ENCODE measurements around the gene FAM184A.
"Not testable (repeated sequence)": the region's sequence is repeated elsewhere in the genome, so short reads cannot be mapped to it uniquely, and the experiment has no call there.

FAM184A gene

DNA sequence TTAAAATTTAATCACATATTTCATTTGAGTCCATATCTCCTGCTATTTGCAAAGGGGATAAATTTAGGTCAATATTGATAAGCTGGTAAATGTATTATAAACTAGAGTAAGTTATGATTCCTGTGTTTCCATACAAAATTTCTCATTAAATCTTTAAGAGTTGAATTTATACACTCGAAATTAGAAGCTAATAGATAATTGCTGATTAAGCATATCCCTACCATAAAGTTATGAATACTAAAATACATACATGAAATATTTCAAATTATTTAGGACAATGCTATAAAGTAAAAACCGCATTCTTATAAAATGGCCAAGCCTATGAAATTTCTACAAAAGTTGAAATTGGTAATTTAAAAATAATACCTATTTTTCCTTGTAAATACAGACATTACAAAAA is 71.5 kb downstream of the FAM184A start:
- no peak for DNase-seq

DNA sequence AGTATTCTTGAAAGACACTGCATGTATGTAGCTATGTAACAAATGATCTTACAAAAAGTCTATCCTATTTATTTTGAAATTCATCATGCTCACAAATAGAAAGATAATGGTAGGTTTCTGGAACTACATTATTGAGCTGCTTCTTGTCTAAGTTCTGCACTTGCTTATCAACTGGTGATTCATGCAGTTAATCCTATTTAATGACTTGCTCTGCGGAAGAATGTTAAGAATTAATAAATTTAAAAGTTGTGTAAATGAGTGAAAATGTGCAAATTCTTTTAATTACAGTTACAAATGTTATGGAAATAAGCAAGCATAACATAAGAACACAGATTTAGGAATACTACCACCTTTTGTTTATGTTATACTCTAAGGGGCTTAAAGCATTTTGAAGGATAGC is 76.4 kb downstream of the FAM184A start:
- DNase-seq: no peak

GRCh38 chr6:118999494-119000040 is 78.9 kb downstream of the FAM184A start:
- no peak for DNase-seq

DNA sequence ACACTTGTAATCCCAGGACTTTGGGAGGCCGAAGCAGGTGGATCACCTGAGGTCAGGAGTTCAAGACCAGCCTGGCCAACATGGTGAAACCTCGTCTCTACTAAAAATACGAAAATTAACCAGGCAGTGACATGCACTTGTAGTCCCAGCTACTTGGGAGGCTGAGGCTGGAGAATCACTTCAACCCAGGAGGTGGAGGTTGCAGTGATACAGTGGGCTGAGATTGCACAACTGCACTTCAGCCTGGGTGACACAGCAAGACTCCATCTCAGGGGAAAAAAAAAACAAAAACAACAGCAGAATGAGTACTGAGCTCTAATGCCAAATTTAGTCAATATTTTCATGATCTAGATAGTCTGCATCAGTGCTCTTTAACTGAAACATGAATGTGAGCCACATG is 81.0 kb downstream of the FAM184A start:
- not testable (repeated sequence) for DNase-seq

DNA sequence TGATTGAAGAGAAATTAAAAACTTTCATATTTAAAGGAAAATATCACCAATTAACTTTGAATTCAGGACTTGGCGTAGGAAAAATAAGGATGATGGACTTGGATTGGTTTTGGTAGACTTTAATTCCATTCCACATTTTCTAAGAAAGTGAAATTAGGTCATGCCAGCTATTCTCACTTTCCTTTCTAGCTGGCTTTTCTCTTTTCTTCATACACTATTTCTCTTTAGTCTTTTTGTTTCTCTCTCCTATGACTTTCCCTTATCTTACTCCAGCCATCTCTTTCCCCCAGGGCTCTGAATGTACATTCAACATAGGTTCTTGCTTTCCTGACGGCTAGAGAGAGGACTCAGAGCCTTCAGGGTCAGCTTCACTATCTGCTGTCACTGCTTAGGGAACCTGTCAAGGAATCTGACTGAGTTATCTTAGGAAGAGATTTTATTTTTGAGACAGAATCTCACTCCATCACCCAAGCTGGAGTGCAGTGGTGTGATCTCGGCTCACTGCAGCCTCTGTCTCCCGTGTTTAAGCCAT is 82.1 kb downstream of the FAM184A start:
- no peak for DNase-seq

GRCh38 chr6:118993803-118994251 is 84.6 kb downstream of the FAM184A start:
- DNase-seq: no peak

DNA sequence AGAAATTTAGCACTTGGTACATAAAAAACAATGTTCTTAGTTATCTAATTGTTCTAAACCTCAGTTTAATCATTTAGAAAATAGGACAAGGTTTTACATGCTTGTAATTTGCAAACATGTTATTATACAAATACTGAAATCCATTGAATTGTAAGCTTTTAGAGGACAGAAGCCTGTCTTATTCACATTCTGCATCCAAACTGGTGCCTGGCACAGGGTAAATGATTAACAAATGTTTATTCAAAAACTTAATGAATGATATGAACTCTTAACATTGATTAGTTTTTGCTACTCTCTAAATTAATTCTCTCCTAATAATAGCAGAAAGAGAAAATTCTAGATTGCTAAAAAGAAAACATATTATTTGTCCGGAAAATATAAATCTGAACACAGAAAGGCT is 85.1 kb downstream of the FAM184A start:
- no peak for DNase-seq

DNA sequence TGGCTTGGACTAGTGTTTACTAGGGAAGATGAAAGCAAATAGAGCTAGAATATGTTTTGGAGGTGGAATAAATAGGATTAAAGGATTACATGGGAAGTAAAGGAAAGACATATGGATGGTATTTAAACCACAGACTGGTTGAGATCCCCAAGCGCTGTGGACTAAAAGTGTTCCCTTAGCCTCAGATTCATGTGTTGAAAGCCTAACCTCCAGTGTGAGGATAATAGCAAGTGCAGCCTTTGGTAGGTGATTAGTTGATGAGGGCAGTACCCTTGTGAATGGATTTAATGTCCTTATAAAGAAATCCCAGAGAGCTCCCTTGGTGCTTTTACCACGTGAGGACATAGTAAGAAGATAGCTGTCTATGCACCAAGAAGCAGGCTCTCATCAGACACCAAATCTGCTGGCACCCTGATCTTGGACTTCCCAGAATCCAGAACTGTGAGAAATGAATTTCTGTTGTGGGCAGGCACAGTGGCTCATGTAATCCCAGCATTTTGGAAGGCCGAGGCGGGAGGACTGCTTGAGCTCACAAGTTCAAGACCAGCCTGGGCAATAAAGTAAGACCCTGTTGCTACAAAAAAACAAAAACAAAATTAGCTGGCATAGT is 86.2 kb downstream of the FAM184A start:
- DNase-seq: no peak

- no peak for DNase-seq
Measured at GRCh38 chr6:118986312-118986711, 92.2 kb downstream of the FAM184A start.

GRCh38 chr6:118985123-118985830 is 93.2 kb downstream of the FAM184A start:
- no peak for DNase-seq

DNA sequence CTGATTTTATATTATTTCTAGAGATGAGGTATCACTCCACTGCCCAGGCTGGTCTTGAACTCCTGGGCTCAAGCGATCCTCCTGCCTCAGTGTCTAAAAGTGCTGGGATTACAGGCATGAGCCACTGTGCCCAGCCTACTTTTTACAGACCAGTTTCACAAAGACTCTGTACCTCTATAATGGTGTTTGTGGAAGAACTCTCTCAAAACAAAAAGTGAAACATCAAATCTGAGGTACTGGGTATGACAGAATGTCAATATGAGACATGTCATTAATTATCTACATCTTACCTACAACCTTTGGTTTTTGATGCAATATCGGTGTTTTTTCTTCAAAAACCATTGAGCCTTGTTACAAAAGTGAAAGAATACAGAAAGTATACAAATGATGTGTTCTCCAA is 94.1 kb downstream of the FAM184A start:
- DNase-seq: no peak

DNA sequence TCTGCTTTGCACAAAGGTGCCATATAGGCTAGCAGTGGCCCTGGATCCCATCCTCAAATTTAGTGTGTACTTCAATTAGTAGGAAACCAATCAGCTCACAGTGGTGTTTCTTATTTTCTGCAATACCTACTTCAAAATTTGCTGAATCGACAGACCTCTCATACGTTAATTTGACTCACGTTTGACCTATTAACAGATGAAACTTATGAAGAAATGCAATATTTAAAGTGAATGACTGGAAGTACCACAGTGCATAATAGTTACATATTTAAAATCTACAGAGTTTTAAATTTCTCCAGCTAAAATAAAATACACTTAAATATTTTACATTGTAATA is 95.9 kb downstream of the FAM184A start:
- DNase-seq: no peak

GRCh38 chr6:118981884-118982574 is 96.4 kb downstream of the FAM184A start:
- no peak for DNase-seq

- peak in 1 of 2 donors; percentile 5 for DNase-seq
Measured at GRCh38 chr6:118980063-118980462, 98.4 kb downstream of the FAM184A start.

DNA sequence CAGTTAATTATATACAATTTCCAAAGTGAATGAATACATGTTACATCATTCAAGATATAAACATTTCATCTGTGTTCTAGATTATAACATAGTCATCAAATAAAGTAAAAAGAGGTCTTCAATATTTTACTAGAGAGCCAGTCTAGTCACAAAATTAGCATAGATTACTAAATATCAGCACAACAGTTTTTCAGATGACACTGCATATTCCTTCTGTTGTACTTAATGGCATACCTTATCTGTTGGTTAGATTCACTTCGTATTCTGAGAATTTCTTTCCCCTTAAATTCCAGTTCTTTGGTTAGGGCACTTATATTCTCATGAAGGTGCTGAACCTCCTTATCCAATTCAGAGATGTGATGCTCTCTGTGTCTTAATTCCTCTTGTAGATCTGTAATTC is 103.7 kb downstream of the FAM184A start:
- DNase-seq: no peak

DNA sequence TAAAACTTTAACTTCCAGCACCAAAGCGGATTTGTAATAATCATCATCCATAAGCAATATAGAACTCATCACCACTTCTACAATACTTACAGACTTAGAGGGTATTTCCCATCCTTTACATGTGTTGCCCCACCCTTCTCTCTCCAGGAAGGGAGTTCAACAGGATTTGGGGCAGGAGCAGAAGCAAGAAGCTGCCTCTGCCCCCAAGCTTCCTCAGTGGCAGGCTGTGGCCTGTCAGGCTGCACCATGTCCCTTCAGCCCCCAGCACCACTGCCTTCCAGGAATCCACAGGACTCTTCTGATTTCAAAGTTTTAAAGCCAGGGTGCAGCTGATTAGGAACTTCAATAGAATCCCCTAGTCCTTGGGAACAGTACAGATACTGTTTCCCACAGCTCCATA is 106.8 kb downstream of the FAM184A start:
- DNase-seq: no peak

DNA sequence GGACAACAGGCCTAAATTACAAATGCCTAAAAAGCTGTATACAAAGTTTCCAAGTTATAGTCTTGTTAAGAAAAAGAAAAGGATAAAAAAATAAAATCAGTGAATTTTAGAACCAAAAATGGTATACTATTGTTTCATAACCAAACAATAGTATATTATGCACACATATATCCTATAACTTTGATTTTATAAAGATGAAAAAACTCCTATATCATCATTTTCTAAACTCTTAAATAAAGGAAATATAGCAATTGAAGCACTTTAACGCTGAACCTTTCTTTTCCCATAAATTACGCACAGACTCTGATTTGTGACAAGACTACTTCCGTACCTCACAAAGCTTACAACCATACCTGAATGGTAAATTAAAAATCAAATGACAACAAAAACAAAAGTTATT is 107.6 kb downstream of the FAM184A start:
- DNase-seq: no peak

GRCh38 chr6:118968416-118968815 is 110.0 kb downstream of the FAM184A start:
- DNase-seq: peak in 1 of 2 donors; percentile 1

GRCh38 chr6:118967239-118967638 is 111.2 kb downstream of the FAM184A start:
- no peak for DNase-seq

GRCh38 chr6:118965843-118966370 is 112.6 kb downstream of the FAM184A start:
- DNase-seq: no peak

GRCh38 chr6:118965371-118965770 is 113.1 kb downstream of the FAM184A start:
- no peak for DNase-seq

DNA sequence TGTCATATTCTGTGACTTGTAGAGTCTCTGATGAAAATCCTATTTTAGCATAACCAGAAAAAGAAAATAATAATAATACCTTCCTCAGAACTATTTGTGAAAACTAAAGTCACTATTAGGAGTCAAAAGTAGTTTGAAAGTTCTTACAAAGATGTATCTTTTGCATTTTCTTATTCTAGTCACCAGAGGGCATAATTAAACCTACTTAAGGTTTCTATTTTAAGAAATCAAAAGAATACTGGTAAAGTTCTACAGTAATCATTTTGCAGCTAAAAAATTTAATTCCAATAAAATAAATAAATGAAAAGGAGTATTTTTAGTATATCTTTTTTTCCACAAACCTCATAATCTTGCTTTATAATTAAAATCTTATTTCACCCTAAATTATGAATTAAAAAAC is 115.5 kb downstream of the FAM184A start:
- DNase-seq: peak in 1 of 2 donors; percentile 2

DNA sequence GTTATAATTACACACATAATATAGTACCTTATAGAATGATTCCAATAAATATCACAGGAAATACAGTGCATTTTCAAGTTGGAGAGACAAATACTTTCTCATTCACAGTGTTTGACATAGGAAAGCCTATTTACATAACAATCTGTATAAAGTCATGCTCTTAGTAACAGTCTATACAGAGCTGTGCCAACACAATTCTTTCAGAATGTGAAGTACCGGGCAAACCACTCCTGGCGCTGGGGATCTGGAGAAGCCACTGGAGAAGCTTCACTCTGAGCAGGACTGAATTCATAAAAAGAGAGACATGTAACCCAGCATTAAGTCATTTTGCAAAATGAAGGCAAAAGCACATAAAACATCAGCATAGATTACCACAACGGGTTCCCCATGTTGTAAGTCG is 118.6 kb downstream of the FAM184A start:
- DNase-seq: no peak
